Sigmoid colon (tissue), 7 donors: ENCODE measurements around the gene DXO. TPM values are rescaled to one million over a fixed set of nuclear protein-coding genes. Genes with fewer than 3 reads are reported as not detected.

ENCODE experiments used
- DNase-seq: peaks from one replicate; pipeline ENCODE4 v3.0.0-alpha.2; 2019
- H3K27ac ChIP-seq, 4 donors: fragments of 200-600 bp; sonication (generic); one replicate each; pipeline ENCODE4 v1.5.1; 2016 to 2019; ENCODE audit warnings: mild to moderate bottlenecking in 1 of 4
- H3K27me3 ChIP-seq, 3 donors: fragments of 200-600 bp; sonication (generic); one replicate each; pipeline ENCODE4 v1.5.1; 2019; ENCODE audit warnings: mild to moderate bottlenecking in 1 of 3
- H3K36me3 ChIP-seq, 4 donors: fragments of 200-600 bp; sonication (generic); one replicate each; pipeline ENCODE4 v1.5.1; 2016 to 2019
- H3K4me1 ChIP-seq, 4 donors: fragments of 200-600 bp; sonication (generic); one replicate each; pipeline ENCODE4 v1.5.1; 2017 to 2019
- H3K4me3 ChIP-seq, 4 donors: fragments of 200-600 bp; sonication (generic); one replicate each; pipeline ENCODE4 v1.5.1; 2017 to 2019; ENCODE audit warnings: mild to moderate bottlenecking in 2 of 4, moderate library complexity in 1 of 4
- H3K9me3 ChIP-seq, 4 donors: fragments of 200-600 bp in 3 of 4; sonication (generic) in 3 of 4; one replicate each; pipeline versions ENCODE4 v1.5.1 to v1.6.1; 2013 to 2019
- CTCF ChIP-seq, 4 experiments: fragments of 450-650 bp in 3 of 4; fragments of 200-600 bp in 1 of 4; IDR thresholded peaks; one replicate each; pipeline ENCODE4 v1.5.1; 2016 to 2019; ENCODE audit warnings: antibody characterized with exemption in 4 of 4, mild to moderate bottlenecking in 3 of 4, moderate library complexity in 2 of 4
- EP300 ChIP-seq, 4 donors: sonication (generic); formaldehyde crosslinking; IDR thresholded peaks; one replicate each; pipeline ENCODE4 v1.6.1; 2017; ENCODE audit warnings: antibody characterized with exemption in 4 of 4
- POLR2A ChIP-seq, 2 donors: fragments of 450-650 bp; IDR thresholded peaks; one replicate each; pipeline ENCODE4 v1.6.1; 2016; ENCODE audit warnings: antibody characterized with exemption in 2 of 2, mild to moderate bottlenecking in 2 of 2, moderate library complexity in 2 of 2
- POLR2AphosphoS5 ChIP-seq, 4 donors: sonication (generic); formaldehyde crosslinking; IDR thresholded peaks; one replicate each; pipeline ENCODE4 v1.6.1; 2017; ENCODE audit warnings: antibody characterized with exemption in 4 of 4
- WGBS, 2 donors: extraction: QIAGEN DNeasy Blood & Tissue Kit; methylation state at CpG; one replicate each; pipeline ENCODE4 v1.1.7; 2013; 5-methylcytosine and 5-hydroxymethylcytosine counted together
- intact Hi-C: fragments of 100-400 bp; cut with DNase I; formaldehyde crosslinking; loops from one replicate; pipeline ENCODE4 v1.15.1; 2023
- polyA plus RNA-seq, 3 donors: library from polyadenylated mRNA; stranded (reverse); fragments of 200-250 nt; gene quantifications; one replicate each; pipeline ENCODE4 v1.2.3, GENCODE V29; 2013
- total RNA-seq, 4 donors: library from RNA; depleted of rRNA; stranded (reverse); fragments of >200 nt; gene quantifications; one replicate each; pipeline ENCODE4 v1.1.0, GENCODE V29; 2016
- donor health status: healthy with polysubstance abuse.
- donor health status: Bipolar disorder and iron deficiency.
- donor health status: healthy.

The DXO gene
- total and polyA plus RNA-seq, 7 donors = 8.4 to 22.7 (median 15.1) TPM

- intact Hi-C loops = no loop called here
- 59 to 74% methylated on average over 9 of the region's 9 CpGs for WGBS, 2 donors
- peak overlapping the region in 3 of 4 donors; percentile 20 to 22 (median 22) for H3K4me3 ChIP-seq
Observed at GRCh38 chr6:31945154-31945506, 26.8 kb downstream of the DXO start.

GRCh38 chr6:31943742-31944141 is 28.2 kb downstream of the DXO start:
- 85 to 90% methylated on average over 3 of the region's 3 CpGs for WGBS, 2 donors
- DNase-seq = no peak
- Histone ChIP-seq H3K4me1 (peaks cover 0 to 23% (median 20%) of the 10 kb centered on the region in 4 donors), H3K27ac (no peak overlapping the region), H3K4me3 (no peak overlapping the region), H3K27me3 (no peaks in the 10 kb centered on the region), H3K9me3 (no peaks in the 10 kb centered on the region), H3K36me3 (no peaks in the 10 kb centered on the region)
- intact Hi-C loops = no loop called here
- TF ChIP-seq POLR2A (IDR thresholded peaks at IDR 0.05) = no peak
- TF ChIP-seq POLR2AphosphoS5 (IDR thresholded peaks at IDR 0.05) = no peak
- no peak for TF ChIP-seq CTCF (IDR thresholded peaks at IDR 0.05)
- no peak for TF ChIP-seq EP300 (IDR thresholded peaks at IDR 0.05)

More at GRCh38 chr6:31945154-31945506, 26.8 kb downstream of the DXO start:
- Histone ChIP-seq H3K9me3 (no peaks in the 10 kb centered on the region), H3K36me3 (no peaks in the 10 kb centered on the region), H3K27me3 (no peaks in the 10 kb centered on the region), H3K4me1 (peaks cover 0 to 23% (median 20%) of the 10 kb centered on the region in 4 donors), H3K27ac (peak overlapping the region; percentile 79 to 83 (median 82))
- no peak for TF ChIP-seq POLR2AphosphoS5 (IDR thresholded peaks at IDR 0.05)
- no peak for TF ChIP-seq POLR2A (IDR thresholded peaks at IDR 0.05)
- no peak for TF ChIP-seq EP300 (IDR thresholded peaks at IDR 0.05)
- TF ChIP-seq CTCF (IDR thresholded peaks at IDR 0.05) = no peak
- no peak for DNase-seq

- no peak for DNase-seq
- Histone ChIP-seq H3K4me1 (peaks cover 0 to 7% (median 6%) of the 10 kb centered on the region in 4 donors), H3K4me3 (no peak overlapping the region), H3K36me3 (no peaks in the 10 kb centered on the region), H3K27me3 (no peaks in the 10 kb centered on the region), H3K9me3 (no peaks in the 10 kb centered on the region), H3K27ac (no peak overlapping the region)
- TF ChIP-seq POLR2AphosphoS5 (IDR thresholded peaks at IDR 0.05) (no peak), POLR2A (IDR thresholded peaks at IDR 0.05) (no peak), CTCF (IDR thresholded peaks at IDR 0.05) (no peak), EP300 (IDR thresholded peaks at IDR 0.05) (no peak)
- WGBS, 2 donors = 2 to 10% methylated on average over 6 of the region's 6 CpGs
- intact Hi-C loops = no loop called here
Observed at GRCh38 chr6:31940256-31940664, 31.7 kb downstream of the DXO start.

GRCh38 chr6:31935823-31936222 is 36.1 kb downstream of the DXO start:
- Histone ChIP-seq H3K27ac (no peak overlapping the region), H3K36me3 (no peaks in the 10 kb centered on the region), H3K4me1 (no peaks in the 10 kb centered on the region), H3K4me3 (no peak overlapping the region), H3K27me3 (no peaks in the 10 kb centered on the region), H3K9me3 (no peaks in the 10 kb centered on the region)
- intact Hi-C loops = no loop called here
- no peak for DNase-seq
- WGBS, 2 donors = 80 to 88% methylated on average over 9 of the region's 9 CpGs
- TF ChIP-seq EP300 (IDR thresholded peaks at IDR 0.05) (no peak), POLR2AphosphoS5 (IDR thresholded peaks at IDR 0.05) (no peak), CTCF (IDR thresholded peaks at IDR 0.05) (no peak), POLR2A (IDR thresholded peaks at IDR 0.05) (no peak)

- no peak for DNase-seq
- Histone ChIP-seq H3K9me3 (no peaks in the 10 kb centered on the region), H3K27ac (no peak overlapping the region), H3K36me3 (no peaks in the 10 kb centered on the region), H3K4me3 (no peak overlapping the region), H3K4me1 (no peaks in the 10 kb centered on the region), H3K27me3 (no peaks in the 10 kb centered on the region)
- intact Hi-C loops = no loop called here
- TF ChIP-seq CTCF (IDR thresholded peaks at IDR 0.05) = no peak
- no peak for TF ChIP-seq POLR2AphosphoS5 (IDR thresholded peaks at IDR 0.05)
- 78 to 91% methylated on average over 3 of the region's 3 CpGs for WGBS, 2 donors
Observed at GRCh38 chr6:31935021-31935420, 36.9 kb downstream of the DXO start.
